Fibroblast of upper back skin (primary cell): ENCODE measurements around the gene PAIP2B.
"Not testable (repeated sequence)": the region's sequence is repeated elsewhere in the genome, so short reads cannot be mapped to it uniquely, and the experiment has no call there.

Experiments
- DNase-seq: peaks from one replicate; pipeline ENCODE4 v3.0.0-alpha.2; 2013

Gene PAIP2B, protein sequence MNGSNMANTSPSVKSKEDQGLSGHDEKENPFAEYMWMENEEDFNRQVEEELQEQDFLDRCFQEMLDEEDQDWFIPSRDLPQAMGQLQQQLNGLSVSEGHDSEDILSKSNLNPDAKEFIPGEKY

DNA sequence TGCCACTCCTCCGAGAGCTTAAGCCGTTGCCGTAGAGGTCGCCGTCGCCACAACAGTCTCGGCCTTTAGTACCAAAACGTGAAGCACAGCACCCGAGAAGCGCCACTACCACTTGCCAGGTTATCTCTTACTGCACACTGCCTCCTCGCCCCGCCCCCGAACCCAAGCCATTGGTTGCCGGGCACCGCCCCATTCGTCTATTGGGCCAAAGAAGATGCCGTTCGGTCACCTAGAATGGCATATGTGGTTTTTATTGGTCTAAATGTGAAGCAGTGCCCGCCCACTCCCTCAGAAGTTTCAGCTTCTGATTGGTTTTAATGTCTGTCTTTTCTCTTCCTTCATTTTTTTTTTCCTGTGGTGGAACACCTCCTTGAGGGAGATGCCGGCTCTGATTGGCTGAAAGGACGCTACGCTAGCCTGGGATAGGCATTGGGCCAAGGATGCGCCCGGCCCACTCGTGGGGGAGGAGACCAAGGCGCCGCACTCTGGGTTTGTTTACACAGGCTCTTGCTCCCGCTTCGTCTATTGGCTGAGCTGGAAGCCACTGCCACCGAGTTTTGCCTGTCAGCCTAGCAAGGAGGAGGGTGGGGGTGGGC lies at the start of gene PAIP2B:
TSS of gene PAIP2B (minus strand) at position 139 of the 596 bp plus-strand sequence. CDS start 24,514 bp downstream, outside the sequence.
- DNase-seq, result peak; percentile 99

- no peak for DNase-seq
These were observed 49.0 kb upstream of the PAIP2B start for GRCh38 chr2:71275939-71276310.

- no peak for DNase-seq
These were observed 42.7 kb upstream of the PAIP2B start for GRCh38 chr2:71269511-71270090.

GRCh38 chr2:71263386-71263785 lies 36.5 kb upstream of the PAIP2B start:
- no peak for DNase-seq

GRCh38 chr2:71261534-71261933 lies 34.6 kb upstream of the PAIP2B start:
- DNase-seq, result no peak

GRCh38 chr2:71256421-71256820 lies 29.5 kb upstream of the PAIP2B start:
- no peak for DNase-seq

- no peak for DNase-seq
These were observed 27.9 kb upstream of the PAIP2B start for GRCh38 chr2:71254776-71255175.

DNA sequence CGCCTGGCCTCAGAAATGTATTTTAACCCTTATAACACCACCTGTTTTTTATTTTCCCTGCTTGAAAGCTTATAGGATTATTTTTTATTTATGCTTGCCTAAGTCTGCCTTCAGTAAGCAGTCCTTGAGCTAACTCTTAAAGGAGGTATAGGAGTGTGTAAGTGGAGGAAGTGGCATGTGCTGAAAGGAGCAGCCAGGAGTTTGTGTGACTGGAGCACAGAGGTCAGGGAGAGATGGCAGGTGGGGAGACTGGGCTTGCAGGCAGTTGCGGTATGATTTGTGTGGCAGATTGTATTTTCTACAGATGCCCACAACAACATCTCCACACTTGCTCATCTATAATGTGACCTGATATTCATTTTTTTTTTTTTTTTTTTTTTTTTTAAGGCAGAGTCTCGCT lies 27.2 kb upstream of the PAIP2B start:
- DNase-seq, result no peak

DNA sequence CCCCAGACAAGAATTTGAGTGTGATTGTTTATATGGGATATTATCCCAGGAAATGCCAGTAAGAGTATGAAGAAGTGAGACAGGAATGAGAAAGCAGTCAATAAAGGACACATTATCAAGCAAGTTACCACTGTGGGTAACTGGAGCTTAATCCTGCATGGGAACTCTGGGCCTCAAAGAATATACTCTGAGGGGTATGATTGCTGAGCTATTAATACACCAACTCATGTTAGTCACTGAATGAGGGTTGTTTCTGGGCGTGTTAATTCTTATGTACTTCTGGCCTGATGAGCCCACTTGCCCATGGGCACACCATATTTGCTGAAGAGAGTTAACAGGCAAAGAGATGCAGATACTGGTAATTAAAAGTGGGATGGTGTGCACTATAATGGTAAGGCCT lies 26.6 kb upstream of the PAIP2B start:
- DNase-seq, result no peak

DNA sequence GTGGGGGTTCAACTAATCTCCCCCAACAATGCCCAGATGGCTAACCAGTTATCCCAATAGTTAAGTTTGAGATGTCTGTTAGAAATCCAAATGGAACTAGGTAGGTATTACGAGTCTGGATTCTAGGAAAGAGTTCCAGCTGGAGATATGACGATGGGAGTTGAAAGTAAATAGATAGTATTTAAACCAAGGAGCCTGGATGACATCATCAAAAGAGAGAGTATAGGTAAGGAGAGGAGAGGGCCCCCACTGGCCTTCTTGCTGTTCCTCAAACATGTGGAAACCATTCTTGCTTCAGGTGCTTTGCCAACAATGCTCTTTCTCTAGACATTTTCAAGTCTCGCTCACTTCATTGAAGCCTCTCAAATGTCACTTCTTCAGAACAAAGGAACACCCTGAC lies 26.0 kb upstream of the PAIP2B start:
- DNase-seq, result no peak

GRCh38 chr2:71250935-71251334 lies 24.0 kb upstream of the PAIP2B start:
- no peak for DNase-seq

- DNase-seq, result no peak
These were observed 17.4 kb upstream of the PAIP2B start for GRCh38 chr2:71244302-71244660.

- no peak for DNase-seq
These were observed 16.9 kb upstream of the PAIP2B start for GRCh38 chr2:71243634-71244301.

GRCh38 chr2:71240794-71241193 lies 13.9 kb upstream of the PAIP2B start:
- no peak for DNase-seq

- no peak for DNase-seq
These were observed 11.2 kb upstream of the PAIP2B start for GRCh38 chr2:71238089-71238488.

DNA sequence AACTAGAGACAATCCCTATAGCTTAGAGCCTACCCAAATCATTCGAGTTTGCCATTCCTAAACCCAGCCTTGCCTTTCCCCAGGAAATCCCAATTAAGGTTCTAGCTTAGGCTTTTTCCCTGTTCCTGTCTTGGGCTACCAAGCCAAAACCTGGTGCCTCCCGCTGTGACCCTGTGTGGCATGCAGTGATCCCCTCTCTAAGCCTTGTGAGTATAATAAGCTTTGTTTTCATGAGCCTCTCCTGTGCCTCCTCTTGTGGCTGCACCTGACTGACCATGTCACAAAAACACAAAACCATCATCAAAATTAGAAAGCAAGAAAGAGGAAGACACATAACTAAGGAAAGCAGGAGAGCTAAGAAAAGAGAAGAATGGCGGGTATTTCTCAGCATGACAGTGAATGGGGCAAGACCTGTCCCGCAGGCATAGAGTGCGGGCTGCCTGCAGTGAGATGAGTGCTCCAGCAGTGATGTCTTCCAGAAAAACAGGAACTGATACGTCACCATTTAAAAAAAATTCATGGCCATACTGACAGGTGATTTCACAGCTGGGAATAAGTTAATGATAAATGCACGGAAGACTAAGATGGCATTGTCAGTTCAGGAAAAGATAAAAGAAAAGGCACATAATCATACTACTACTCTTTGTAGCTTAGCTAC lies 9.2 kb upstream of the PAIP2B start:
- no peak for DNase-seq

DNA sequence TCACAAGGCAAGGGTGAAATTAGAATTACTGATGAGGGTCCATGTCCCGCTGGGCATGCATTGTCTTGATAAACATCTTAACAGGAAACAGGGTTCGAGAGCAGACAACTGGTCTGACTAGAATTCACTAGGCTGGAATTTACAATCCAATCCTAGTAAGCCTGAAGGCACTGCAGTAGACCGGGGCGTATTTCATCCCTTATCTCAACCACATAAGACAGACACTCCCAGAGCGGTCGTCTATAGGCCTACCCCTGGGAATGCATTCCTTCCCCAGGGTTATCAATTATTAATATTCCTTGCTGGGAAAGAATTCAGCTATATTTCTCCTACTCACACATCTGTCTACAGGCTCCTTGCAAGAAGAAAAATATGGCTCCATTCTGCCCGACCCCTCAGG lies 6.2 kb upstream of the PAIP2B start:
- not testable (repeated sequence) for DNase-seq

GRCh38 chr2:71226096-71226964 lies 573 bp downstream of the PAIP2B start:
- DNase-seq, result no peak

- DNase-seq, result no peak
These were observed 2.0 kb downstream of the PAIP2B start for GRCh38 chr2:71224935-71225334.

DNA sequence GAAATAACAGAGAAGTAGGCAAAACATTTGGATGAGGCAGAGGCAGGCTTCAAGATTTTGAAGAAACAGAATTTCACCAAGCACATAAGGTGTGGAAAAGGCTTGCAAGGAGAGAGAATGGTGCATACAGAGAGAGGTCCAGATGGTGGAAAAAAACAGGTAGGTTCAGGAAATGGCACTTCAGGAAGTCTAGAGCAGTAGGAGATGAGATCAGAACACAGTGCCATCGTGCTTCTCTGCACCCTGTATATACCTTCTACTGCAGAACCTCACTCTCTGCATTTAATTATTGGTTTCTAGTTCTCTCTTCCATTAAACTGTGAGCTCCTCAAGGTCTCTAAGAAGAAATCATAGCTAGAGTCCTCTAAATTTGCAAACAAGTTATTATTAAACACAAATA lies 2.4 kb downstream of the PAIP2B start:
- DNase-seq, result no peak

DNA sequence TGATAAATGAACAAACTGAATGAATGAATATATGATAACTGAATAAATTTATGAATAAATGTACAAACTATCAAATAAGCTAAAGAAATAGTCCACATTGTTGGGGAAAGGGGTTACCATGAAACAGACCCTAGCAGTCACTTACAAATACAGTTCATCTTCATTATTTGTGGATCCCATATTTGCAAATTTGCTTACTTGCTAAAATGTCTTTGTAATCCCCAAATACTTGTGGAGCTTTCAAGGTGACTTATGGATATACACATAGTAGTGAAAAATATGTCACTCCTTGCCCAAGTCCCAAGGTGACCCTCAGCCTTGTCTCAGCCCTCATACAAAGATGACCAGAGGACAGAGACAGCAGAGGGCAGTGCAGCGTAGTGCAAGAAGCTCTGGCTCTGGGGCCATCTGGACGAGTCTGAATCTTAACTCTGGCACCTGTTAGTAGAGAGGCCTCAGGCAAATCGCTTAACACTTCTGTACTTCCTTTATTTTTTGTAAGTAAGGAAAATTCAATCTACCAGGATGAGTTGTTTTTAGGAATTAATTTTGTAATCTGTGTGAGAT lies 3.1 kb downstream of the PAIP2B start:
- DNase-seq, result peak; percentile 2

DNA sequence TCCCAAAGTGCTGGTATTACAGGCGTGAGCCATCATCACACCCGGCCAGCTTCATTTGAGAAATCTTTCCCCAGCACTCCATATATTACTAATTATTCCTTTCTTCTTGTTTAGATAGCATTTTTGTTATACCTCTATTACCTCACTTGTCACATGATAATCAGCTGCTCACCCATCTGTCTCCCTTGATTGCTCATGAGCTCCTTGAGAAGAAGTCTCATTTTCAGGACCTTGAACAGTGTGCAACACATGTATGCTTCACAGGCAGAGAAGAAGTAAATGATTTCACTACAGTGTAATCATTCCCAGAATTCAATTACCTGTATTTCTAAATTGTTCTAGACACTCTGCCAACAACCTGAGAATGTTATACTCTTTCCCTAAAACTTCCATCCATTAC lies 6.2 kb downstream of the PAIP2B start:
- DNase-seq, result no peak

DNA sequence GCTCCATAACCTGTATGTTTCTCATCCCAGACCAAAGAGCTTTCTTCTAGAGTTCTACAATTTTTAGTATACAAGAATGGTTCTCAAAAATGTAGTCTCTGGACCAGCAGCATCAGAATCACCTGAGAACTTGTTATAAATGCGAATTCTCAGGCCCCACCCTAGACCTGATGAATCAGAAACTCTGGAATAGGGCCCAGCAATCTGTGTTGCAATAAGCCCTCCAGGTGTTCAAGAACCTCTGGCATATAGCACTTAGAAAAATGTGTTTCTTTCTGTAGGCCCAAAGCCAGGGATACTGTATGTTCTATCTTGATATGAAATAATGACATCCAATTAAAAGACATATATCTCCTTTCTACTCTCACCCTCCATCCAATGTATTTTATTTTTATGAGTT lies 10.4 kb downstream of the PAIP2B start:
- no peak for DNase-seq
